Mesendoderm (in vitro differentiated cells): ENCODE results near the gene LEFTY2.
"Not testable (repeated sequence)": the region's sequence is repeated elsewhere in the genome, so short reads cannot be mapped to it uniquely, and the experiment has no call there.

Experiments
- DNase-seq: peaks from one replicate; pipeline ENCODE4 v3.0.0; 2013
- H2AK5ac ChIP-seq: 2 replicates; pipeline ENCODE4 v1.6.1; 2013; ENCODE audit warnings: low read length, inconsistent platforms
- H2BK120ac ChIP-seq: 2 replicates; pipeline ENCODE4 v1.6.1; 2013; ENCODE audit warnings: low read depth, mild to moderate bottlenecking, low read length, moderate library complexity, mixed read lengths
- H2BK15ac ChIP-seq: replicated peaks from 2 replicates; pipeline ENCODE4 v1.6.1; 2013; ENCODE audit warnings: low read depth, mild to moderate bottlenecking, moderate library complexity
- H2BK5ac ChIP-seq: 2 replicates; pipeline ENCODE4 v1.6.1; 2013; ENCODE audit warnings: low read length, inconsistent platforms
- H3K18ac ChIP-seq: 2 replicates; pipeline ENCODE4 v1.6.1; 2013; ENCODE audit warnings: mild to moderate bottlenecking, low read length, mixed read lengths
- H3K23ac ChIP-seq: one replicate; pipeline ENCODE4 v1.6.1; 2013; ENCODE audit warnings: low read length
- H3K27ac ChIP-seq: 2 replicates; pipeline ENCODE4 v1.5.1; 2013; ENCODE audit warnings: low read depth, mild to moderate bottlenecking, inconsistent platforms, low read length, moderate library complexity
- H3K27me3 ChIP-seq: 2 replicates; pipeline ENCODE4 v1.6.1; 2013; ENCODE audit warnings: low read length, control low read depth, mild to moderate bottlenecking, inconsistent platforms; ENCODE audit not compliant: insufficient read depth, poor library complexity
- H3K36me3 ChIP-seq: 2 replicates; pipeline ENCODE4 v1.6.1; 2013; ENCODE audit warnings: low read length, inconsistent platforms; ENCODE audit not compliant: control insufficient read depth, insufficient read depth
- H3K4ac ChIP-seq: one replicate; pipeline ENCODE4 v1.6.1; 2013; ENCODE audit warnings: low read depth, mild to moderate bottlenecking, low read length, moderate library complexity
- H3K4me1 ChIP-seq: 2 replicates; pipeline ENCODE4 v1.6.1; 2013; ENCODE audit warnings: low read depth, low read length, inconsistent platforms; ENCODE audit not compliant: control insufficient read depth
- H3K4me2 ChIP-seq: 2 replicates; pipeline ENCODE4 v1.6.1; 2013; ENCODE audit warnings: low read length
- H3K4me3 ChIP-seq: 2 replicates; pipeline ENCODE4 v1.5.1; 2013; ENCODE audit warnings: mild to moderate bottlenecking, low read length
- H3K56ac ChIP-seq: one replicate; pipeline ENCODE4 v1.6.1; 2013; ENCODE audit warnings: low read length
- H3K79me1 ChIP-seq: 2 replicates; pipeline ENCODE4 v1.6.1; 2013; ENCODE audit warnings: low read length, inconsistent platforms
- H3K79me2 ChIP-seq: 2 replicates; pipeline ENCODE4 v1.6.1; 2013; ENCODE audit warnings: mild to moderate bottlenecking, low read length; ENCODE audit not compliant: control insufficient read depth, insufficient read depth
- H3K9ac ChIP-seq: 2 replicates; pipeline ENCODE4 v1.6.1; 2013; ENCODE audit warnings: low read length, inconsistent platforms
- H4K5ac ChIP-seq: one replicate; pipeline ENCODE4 v1.6.1; 2013; ENCODE audit warnings: low read length
- H4K8ac ChIP-seq: one replicate; pipeline ENCODE4 v1.6.1; 2013; ENCODE audit warnings: low read depth, mild to moderate bottlenecking, control low read depth, low read length, moderate library complexity
- WGBS: extraction: QIAGEN DNeasy Blood & Tissue Kit; methylation state at CpG from one replicate; pipeline ENCODE4 v1.1.7; 2013; ENCODE audit warnings: low lambda C conversion rate, missing lambda C conversion rate; ENCODE audit not compliant: insufficient coverage; ENCODE audit errors: extremely low coverage; 5-methylcytosine and 5-hydroxymethylcytosine counted together

Gene LEFTY2

DNA sequence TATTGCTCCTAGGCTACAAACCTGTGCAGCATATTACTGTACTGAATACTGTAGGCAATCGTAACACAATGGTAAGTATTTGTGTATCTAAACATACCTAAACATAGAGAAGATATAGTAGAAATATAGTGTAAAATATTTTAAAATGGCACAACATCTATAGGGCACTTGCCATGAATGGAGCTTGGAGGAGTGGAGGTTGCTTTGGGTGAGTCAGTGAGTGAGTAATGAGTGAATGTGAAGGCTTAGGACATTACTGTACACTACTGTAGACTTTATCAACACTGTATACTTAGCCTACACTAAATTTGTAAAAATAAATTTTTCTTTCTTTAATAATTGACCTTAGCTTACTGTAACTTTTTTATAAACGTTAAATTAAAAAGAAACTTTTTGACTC is 7.9 kb downstream of the LEFTY2 start:
- Histone ChIP-seq H3K23ac (no peak overlapping the region), H2BK120ac (no peak overlapping the region), H4K5ac (no peak overlapping the region), H3K79me1 (no peaks in the 10 kb centered on the region), H3K4me2 (no peak overlapping the region), H3K18ac (no peak overlapping the region), H4K8ac (no peak overlapping the region), H2BK15ac (no peak overlapping the region), H3K4me3 (no peak overlapping the region), H2BK5ac (no peak overlapping the region), H3K56ac (no peak overlapping the region), H3K36me3 (no peaks in the 10 kb centered on the region), H3K27ac (no peak overlapping the region), H3K4ac (no peak overlapping the region), H2AK5ac (no peak overlapping the region), H3K79me2 (no peaks in the 10 kb centered on the region), H3K4me1 (no peaks in the 10 kb centered on the region), H3K27me3 (no peaks in the 10 kb centered on the region), H3K9ac (no peak overlapping the region)
- DNase-seq: no peak
- 100% methylated on average over 1 of the region's 2 CpGs for WGBS

DNA sequence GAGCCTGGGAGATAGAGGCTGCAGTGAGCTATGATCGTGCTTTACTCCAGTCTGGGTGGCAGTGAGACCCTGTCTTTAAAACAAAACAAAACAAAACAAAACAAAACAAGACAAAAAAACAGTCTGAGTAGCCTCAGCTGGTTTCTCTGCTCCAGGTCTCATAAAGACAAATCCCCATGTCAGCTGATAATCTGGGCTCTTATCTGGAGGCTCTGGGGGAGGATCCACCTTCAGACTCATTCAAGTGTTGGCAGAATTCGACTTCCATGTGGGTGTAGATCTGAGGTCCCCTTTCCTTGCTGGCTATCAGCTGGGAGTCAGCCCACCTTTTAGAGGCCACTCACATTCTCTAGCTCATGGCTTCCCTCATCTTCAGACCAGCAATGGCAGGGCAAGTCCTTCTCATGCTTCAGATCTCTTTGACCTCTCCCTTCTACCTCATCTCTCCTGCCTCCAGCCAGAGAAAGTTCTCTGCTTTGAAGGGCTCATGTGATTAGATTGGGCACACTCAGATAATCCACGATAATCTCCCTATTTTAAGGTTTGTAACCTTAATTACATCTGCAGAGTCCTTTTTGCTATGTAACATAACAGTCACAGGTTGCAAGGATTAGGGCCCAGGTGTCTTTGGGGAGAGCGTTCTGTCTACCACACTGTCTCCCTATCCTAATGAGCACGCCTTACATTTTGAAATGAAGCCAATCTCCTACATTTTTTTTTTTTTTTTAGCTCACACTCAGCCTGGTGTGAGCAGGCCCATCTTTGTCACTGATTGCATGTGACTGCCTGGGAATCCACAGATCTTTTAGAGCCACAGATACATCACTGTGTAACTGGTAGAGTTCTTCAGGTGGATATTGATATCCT is 9.5 kb downstream of the LEFTY2 start:
- no peak overlapping the region for H2AK5ac ChIP-seq
- H4K5ac ChIP-seq: no peak overlapping the region
- H3K79me1 ChIP-seq: no peaks in the 10 kb centered on the region
- H3K4me1 ChIP-seq: no peaks in the 10 kb centered on the region
- H3K23ac ChIP-seq: no peak overlapping the region
- no peak overlapping the region for H3K4ac ChIP-seq
- no peak overlapping the region for H3K4me2 ChIP-seq
- DNase-seq: no peak
- H2BK15ac ChIP-seq: no peak overlapping the region
- H3K18ac ChIP-seq: no peak overlapping the region
- WGBS: no CpG with 5 or more reads among the region's 5 CpGs
- H4K8ac ChIP-seq: no peak overlapping the region
- no peaks in the 10 kb centered on the region for H3K27me3 ChIP-seq
- H3K36me3 ChIP-seq: no peaks in the 10 kb centered on the region
- H2BK5ac ChIP-seq: no peak overlapping the region
- H3K9ac ChIP-seq: no peak overlapping the region
- H3K79me2 ChIP-seq: no peaks in the 10 kb centered on the region
- H3K27ac ChIP-seq: no peak overlapping the region
- H3K4me3 ChIP-seq: no peak overlapping the region
- no peak overlapping the region for H3K56ac ChIP-seq
- no peak overlapping the region for H2BK120ac ChIP-seq

DNA sequence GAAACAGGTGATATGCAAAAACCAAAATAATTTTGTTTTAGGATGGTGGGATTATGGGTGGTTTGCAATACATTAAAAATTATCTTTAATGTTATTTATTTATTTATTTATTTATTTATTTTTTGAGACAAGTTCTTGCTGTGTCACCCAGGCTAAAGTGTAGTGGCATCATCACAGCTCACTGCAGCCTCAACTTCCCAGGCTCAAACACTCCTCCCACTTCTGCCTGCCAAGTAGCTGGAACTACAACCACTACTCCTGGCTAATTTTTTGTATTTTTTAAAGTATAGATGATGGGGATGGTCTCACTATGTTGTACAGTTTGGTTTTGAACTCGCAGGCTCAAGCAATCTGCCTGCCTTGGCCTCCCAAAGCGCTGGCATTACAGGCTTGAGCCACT is 10.5 kb downstream of the LEFTY2 start:
- no peak overlapping the region for H2BK120ac ChIP-seq
- no peak overlapping the region for H3K18ac ChIP-seq
- H3K56ac ChIP-seq: no peak overlapping the region
- no peaks in the 10 kb centered on the region for H3K79me2 ChIP-seq
- H2AK5ac ChIP-seq: no peak overlapping the region
- no peak overlapping the region for H3K4me2 ChIP-seq
- WGBS: no CpG with 5 or more reads among the region's 2 CpGs
- no peak overlapping the region for H3K27ac ChIP-seq
- no peaks in the 10 kb centered on the region for H3K27me3 ChIP-seq
- no peaks in the 10 kb centered on the region for H3K4me1 ChIP-seq
- no peak overlapping the region for H3K9ac ChIP-seq
- no peak overlapping the region for H3K23ac ChIP-seq
- no peak overlapping the region for H2BK15ac ChIP-seq
- no peak for DNase-seq
- H3K36me3 ChIP-seq: no peaks in the 10 kb centered on the region
- H2BK5ac ChIP-seq: no peak overlapping the region
- no peak overlapping the region for H3K4ac ChIP-seq
- no peak overlapping the region for H3K4me3 ChIP-seq
- H4K5ac ChIP-seq: no peak overlapping the region
- H4K8ac ChIP-seq: no peak overlapping the region
- no peaks in the 10 kb centered on the region for H3K79me1 ChIP-seq

DNA sequence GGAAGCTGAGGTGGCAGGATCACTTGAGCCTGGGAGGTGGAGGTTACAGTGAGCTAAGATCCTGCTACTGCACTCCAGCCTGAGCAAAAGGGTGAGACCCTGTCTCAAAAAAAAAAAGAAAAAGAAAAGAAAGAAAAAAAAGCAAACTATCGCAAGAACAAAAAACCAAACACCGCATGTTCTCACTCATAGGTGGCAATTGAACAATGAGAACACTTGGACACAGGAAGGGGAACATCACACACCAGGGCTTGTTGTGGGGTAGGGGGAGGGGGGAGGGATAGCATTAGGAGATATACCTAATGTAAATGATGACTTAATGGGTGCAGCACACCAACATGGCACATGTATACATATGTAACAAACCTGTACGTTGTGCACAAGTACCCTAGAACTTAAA is 11.6 kb downstream of the LEFTY2 start:
- H3K23ac ChIP-seq, H2BK120ac ChIP-seq, H2AK5ac ChIP-seq, H3K79me1 ChIP-seq, H3K36me3 ChIP-seq, H4K5ac ChIP-seq, H3K27ac ChIP-seq, H3K4me2 ChIP-seq, H3K4me3 ChIP-seq, H2BK15ac ChIP-seq, H3K4ac ChIP-seq, DNase-seq, H4K8ac ChIP-seq, H3K4me1 ChIP-seq, H3K79me2 ChIP-seq, H3K9ac ChIP-seq, H2BK5ac ChIP-seq, H3K27me3 ChIP-seq, H3K56ac ChIP-seq, H3K18ac ChIP-seq: not testable (repeated sequence)
- WGBS: no CpG with 5 or more reads among the region's 3 CpGs

DNA sequence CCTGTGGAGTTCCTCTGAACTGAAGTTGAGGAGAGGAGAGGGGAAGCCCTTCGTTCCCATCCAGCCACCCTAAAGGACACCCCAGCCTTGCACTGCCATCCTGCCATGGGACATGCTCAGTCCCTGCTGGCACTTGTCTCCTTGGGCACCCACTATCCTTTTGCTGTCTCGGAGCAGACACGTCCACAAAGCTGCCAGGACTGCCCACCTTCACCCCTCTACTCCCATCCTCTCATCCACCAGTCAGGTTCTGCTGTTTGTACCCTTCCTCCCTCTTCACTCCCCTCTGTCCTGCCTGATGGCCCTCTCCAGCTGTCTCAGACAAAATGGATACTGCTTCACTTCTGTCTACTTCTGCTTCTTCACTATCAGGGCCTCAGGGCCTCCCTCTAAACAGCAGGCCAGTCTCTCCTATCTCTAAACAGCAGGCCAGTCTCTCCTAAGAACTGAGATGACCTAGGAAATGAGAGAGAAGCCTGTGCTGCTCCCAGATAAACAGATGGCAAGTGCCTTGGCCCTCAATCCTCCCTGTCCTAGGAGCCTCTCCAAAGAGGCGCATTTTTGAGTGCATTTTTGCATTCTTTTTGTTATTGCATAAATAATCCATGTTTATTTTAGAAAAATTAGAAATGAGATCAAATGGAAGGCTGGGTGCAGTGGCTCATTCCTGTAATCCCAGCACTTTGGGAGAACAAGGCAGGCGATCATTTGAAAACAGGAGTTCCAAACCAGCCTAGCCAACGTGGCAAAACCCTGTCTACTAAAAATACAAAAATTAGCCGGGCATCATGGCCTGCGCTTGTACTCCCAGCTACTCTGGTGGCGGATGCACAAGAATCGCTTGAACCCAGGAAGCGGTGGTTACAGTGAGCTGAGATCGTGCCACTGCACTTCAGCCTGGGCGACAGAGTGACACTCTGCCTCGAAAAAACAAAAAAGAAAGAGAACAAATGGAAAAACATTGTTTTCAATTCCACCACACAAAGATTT is 12.5 kb downstream of the LEFTY2 start:
- Histone ChIP-seq H3K4me1 (no peaks in the 10 kb centered on the region), H3K79me1 (peaks cover 1% of the 10 kb centered on the region), H2BK5ac (no peak overlapping the region), H3K36me3 (no peaks in the 10 kb centered on the region), H4K5ac (no peak overlapping the region), H3K18ac (no peak overlapping the region), H2BK120ac (no peak overlapping the region), H3K27ac (no peak overlapping the region), H4K8ac (no peak overlapping the region), H3K56ac (peak overlapping the region; percentile 72), H2BK15ac (no peak overlapping the region), H3K9ac (peak overlapping the region; percentile 5), H2AK5ac (no peak overlapping the region), H3K4me3 (no peak overlapping the region), H3K4me2 (no peak overlapping the region), H3K27me3 (no peaks in the 10 kb centered on the region), H3K79me2 (peaks cover 4% of the 10 kb centered on the region), H3K23ac (no peak overlapping the region), H3K4ac (no peak overlapping the region)
- DNase-seq: no peak
- no CpG with 5 or more reads among the region's 14 CpGs for WGBS
